Epithelial cell of esophagus (primary cell): Measurements from ENCODE around the gene SRGAP3.

Source experiments
- DNase-seq: peaks from one replicate; pipeline ENCODE4 v3.0.0; 2010; ENCODE audit warnings: low read depth
- H3K4me3 ChIP-seq: 2 replicates; pipeline ENCODE4 v1.5.1; 2011; ENCODE audit warnings: mild to moderate bottlenecking, low read length, control low read depth
- TF ChIP-seq, protein P1 (sequence below): IDR thresholded peaks from 2 replicates; pipeline ENCODE4 v1.5.1; 2011; ENCODE audit warnings: low read depth, mild to moderate bottlenecking, low read length, control low read depth, inconsistent platforms; ENCODE audit not compliant: insufficient read depth; ENCODE audit errors: missing control alignments

The SRGAP3 gene

DNA sequence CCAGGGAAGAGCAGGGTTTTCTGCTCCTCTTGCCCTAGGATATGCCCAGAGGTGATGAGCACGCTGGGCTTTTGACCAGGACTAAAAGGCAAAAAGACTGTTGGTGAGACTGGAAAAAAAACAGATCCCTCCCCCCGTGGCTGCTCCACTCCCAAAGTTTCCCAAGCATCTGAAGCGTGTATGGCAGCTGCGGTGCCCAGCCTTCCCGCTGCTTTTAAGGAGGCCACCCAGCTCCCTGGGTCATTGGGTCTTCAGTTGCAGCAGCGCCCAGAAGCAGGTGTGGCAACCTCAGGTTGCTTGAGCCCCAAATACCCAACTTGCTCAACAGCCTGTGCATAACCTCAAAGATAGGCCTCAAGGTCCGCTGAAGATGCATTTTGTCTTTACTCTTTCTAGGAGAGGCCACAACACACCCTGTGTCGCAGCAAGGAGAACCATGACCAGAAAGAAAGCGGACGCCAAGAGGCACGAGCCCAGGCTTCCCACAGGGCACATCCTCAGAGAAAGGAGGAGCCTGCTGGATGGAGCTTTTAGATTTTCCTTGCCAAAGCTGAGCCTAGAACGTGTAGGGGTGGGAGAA, 2.0 kb downstream of the SRGAP3 start:
- H3K4me3 ChIP-seq = peak overlapping the region; percentile 90
- peak; percentile 34 for DNase-seq
- TF ChIP-seq, protein P1, sequence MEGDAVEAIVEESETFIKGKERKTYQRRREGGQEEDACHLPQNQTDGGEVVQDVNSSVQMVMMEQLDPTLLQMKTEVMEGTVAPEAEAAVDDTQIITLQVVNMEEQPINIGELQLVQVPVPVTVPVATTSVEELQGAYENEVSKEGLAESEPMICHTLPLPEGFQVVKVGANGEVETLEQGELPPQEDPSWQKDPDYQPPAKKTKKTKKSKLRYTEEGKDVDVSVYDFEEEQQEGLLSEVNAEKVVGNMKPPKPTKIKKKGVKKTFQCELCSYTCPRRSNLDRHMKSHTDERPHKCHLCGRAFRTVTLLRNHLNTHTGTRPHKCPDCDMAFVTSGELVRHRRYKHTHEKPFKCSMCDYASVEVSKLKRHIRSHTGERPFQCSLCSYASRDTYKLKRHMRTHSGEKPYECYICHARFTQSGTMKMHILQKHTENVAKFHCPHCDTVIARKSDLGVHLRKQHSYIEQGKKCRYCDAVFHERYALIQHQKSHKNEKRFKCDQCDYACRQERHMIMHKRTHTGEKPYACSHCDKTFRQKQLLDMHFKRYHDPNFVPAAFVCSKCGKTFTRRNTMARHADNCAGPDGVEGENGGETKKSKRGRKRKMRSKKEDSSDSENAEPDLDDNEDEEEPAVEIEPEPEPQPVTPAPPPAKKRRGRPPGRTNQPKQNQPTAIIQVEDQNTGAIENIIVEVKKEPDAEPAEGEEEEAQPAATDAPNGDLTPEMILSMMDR = no peak

DNA sequence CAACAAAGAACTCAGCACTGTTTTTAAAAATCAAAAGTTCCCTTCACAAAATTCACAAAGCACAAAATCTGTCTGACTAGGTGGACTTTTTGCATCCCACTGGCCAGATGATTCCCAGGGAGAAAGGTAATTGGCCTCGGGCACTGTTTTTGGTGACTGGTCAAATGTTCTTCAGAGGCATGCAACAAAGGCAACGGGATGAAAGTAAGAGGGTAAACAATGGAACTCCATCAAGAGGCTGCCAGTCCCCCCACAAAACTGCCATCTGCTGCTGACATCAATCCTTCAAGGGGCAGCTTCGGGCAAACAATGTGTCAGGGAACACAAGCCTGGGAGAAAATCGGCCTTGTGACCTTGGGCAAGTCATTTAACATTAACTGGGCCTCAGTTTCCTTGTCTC, 3.3 kb downstream of the SRGAP3 start:
- TF ChIP-seq, protein P1 = no peak
- peak overlapping the region; percentile 90 for H3K4me3 ChIP-seq
- DNase-seq = no peak

DNA sequence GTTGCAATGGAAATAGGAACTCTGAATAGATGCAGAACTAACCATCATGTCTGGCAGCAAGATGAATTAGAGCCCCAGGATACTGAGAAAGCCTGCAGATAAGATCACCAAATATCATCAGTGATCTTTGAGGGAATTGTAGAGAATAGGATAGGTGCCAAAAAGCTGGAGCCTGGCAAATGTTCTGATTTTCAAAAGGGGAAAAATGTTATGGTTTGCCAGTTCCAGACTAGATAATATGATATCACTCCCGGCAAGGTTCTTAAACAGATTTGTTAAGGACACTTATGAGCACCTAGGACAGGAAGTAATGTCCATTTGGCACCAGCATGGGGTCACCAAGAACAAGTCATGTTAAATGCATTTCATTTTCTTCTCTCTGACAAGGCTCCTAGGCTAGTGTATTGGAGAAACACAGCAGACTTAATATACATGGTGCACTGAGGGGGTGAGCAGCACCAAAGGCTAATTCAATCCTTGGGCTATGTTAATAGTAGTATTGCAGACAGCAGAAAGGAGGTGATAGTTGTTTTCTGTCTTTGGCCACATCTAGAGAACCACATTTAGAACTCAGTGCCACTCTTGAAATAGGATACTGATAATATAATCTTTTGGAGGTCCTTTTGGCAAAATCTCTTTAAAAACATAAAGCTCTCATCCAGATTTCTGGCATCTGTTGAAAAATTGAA, 4.8 kb downstream of the SRGAP3 start:
- DNase-seq = no peak
- TF ChIP-seq, protein P1 = no peak
- no peak overlapping the region for H3K4me3 ChIP-seq

DNA sequence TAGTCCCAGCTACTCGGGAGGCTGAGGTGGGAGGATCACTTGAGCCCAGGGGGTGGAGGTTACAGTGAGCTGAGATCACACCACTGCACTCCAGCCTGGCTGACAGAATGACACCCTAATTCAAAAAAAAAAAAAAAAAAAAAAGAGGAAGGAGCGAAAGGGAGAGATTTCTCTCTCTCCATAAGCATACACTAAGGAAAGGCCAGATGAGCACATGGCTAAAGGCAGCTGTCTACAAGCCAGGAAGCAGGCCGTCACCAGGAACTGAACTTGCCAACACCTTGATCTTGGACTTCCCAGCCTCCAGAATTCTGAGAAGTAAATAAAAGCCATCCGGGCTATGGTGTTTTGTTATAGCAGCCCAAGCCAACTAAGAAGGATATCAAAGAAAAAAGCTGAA, 7.5 kb downstream of the SRGAP3 start:
- no peak overlapping the region for H3K4me3 ChIP-seq
- TF ChIP-seq, protein P1 = no peak

DNA sequence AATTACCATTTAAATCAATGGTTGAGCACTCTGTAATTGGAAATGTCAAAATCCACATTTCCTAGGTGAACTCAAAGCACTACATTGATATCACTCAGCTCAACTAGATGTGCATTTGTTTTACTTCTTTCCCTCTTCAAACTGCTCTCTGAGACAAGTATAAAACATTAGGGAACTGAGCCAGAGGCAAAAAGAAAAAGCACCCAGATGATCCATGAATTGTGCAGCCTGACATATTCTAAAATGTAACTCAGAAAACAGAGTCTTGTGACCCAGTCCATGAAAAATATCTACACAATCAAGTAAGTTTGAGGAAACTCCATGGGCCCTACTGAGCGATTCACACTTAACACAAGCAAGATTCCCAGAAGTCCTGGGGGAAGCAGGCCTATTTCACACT, 9.8 kb downstream of the SRGAP3 start:
- TF ChIP-seq, protein P1 = no peak
- H3K4me3 ChIP-seq = no peak overlapping the region
- no peak for DNase-seq

More for the DNA sequence above, 7.5 kb downstream of the SRGAP3 start:
- DNase-seq = no peak

DNA sequence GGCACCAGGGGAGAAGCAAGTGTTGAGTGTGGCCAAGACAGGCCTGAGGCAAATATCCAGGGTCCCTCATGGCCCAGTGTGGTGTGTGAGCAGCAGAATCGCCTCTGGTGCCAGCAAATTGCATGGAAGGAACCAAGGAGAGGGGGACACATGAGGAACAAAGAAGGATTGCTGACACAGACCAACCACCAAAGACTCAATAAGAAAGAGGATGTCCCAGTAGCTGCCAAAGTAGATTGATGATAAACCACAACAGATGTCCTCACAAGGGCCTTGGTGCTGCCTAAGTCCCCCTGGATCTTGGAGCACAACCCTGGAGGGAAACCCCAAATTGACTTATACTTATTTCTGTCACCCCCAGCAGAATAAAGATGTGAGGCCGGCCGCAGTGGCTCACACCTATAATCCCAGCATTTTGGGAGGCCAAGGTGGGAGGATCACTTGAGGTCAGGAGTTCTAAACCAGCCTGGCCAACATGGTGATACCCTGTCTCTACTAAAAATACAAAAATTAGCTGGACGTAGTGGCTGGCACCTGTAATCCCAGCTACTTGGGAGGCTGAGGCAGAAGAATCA, 10.6 kb downstream of the SRGAP3 start:
- no peak for DNase-seq
- TF ChIP-seq, protein P1 = no peak

More for the DNA sequence above, 10.6 kb downstream of the SRGAP3 start:
- no peak overlapping the region for H3K4me3 ChIP-seq
